ENCODE results near the gene IYD.

DNA sequence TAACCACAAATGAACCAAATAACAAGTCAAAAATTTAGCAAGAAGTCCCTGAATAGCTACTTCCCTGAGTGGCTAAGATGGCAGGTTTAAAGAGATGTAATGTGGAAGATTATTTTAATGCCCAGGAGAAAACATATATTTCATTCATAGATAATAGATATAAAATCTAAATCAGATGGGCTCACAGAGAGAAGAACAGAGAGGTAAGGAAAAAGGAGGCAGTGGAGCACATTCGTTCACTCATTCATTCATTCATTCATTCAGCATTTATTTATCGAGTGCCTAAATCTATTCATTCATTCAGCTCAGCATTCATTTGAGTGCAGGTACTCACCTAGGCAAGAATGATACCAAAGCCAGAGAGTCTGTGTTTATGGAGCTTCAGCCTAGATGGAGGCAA, 32.1 kb upstream of the IYD start:
- no peak for TF ChIP-seq CTCF (conservative IDR thresholded peaks at IDR 0.05 in 1 of 2, IDR thresholded peaks at IDR 0.05 in 1 of 2; ENCODE audit: low read depth in 1 of 2, low read length in 2 of 2)
- TF ChIP-seq EZH2 (IDR thresholded peaks at IDR 0.05; ENCODE audit: low read length, missing control alignments): no peak

All from fibroblast of lung (primary cell).